Esophagus (tissue), 2 donors: ENCODE results near the gene MYBPHL. TPM values are rescaled to one million over a fixed set of nuclear protein-coding genes. Genes with fewer than 3 reads are reported as not detected.

Experiments used
- H3K27ac ChIP-seq, 2 donors: one replicate each; pipeline ENCODE4 v1.5.1; 2013; ENCODE audit warnings: low read depth in 2 of 2, mild to moderate bottlenecking in 2 of 2, inconsistent platforms in 1 of 2, low read length in 1 of 2, moderate library complexity in 1 of 2
- H3K27me3 ChIP-seq, 2 donors: one replicate each; pipeline ENCODE4 v1.6.1; 2013; ENCODE audit warnings: low read length in 2 of 2, control low read depth in 1 of 2, mild to moderate bottlenecking in 1 of 2; ENCODE audit not compliant: insufficient read depth in 2 of 2, control insufficient read depth in 1 of 2
- H3K36me3 ChIP-seq, 2 donors: one replicate each; pipeline ENCODE4 v1.6.1; 2013; ENCODE audit warnings: low read length in 1 of 2; ENCODE audit not compliant: control insufficient read depth in 2 of 2, insufficient read depth in 2 of 2
- H3K4me1 ChIP-seq, 2 donors: one replicate each; pipeline ENCODE4 v1.6.1; 2013; ENCODE audit warnings: low read length in 1 of 2; ENCODE audit not compliant: control insufficient read depth in 2 of 2, insufficient read depth in 2 of 2
- H3K4me3 ChIP-seq, 2 donors: one replicate each; pipeline ENCODE4 v1.5.1; 2013; ENCODE audit warnings: low read length in 2 of 2, mild to moderate bottlenecking in 2 of 2, low read depth in 1 of 2, moderate library complexity in 1 of 2
- H3K9me3 ChIP-seq, 2 donors: one replicate each; pipeline ENCODE4 v1.6.1; 2013; ENCODE audit warnings: mild to moderate bottlenecking in 2 of 2, low read depth in 1 of 2, low read length in 1 of 2, moderate library complexity in 1 of 2; ENCODE audit not compliant: control insufficient read depth in 2 of 2, insufficient read depth in 1 of 2
- WGBS, 2 donors: extraction: QIAGEN DNeasy Blood & Tissue Kit; methylation state at CpG; one replicate each; pipeline ENCODE4 v1.1.7; 2013; 5-methylcytosine and 5-hydroxymethylcytosine counted together
- polyA plus RNA-seq, 2 donors: library from polyadenylated mRNA; stranded (reverse); fragments of 200-250 nt; gene quantifications; one replicate each; pipeline ENCODE4 v1.2.3, GENCODE V29; 2013
- donor health status: healthy with polysubstance abuse.
- donor health status: Bipolar disorder and iron deficiency.

MYBPHL gene
- polyA plus RNA-seq, 2 donors, result 0.08 to 0.14 TPM

GRCh38 chr1:109248797-109249629 is 57.8 kb downstream of the MYBPHL start, which contains the start of gene CELSR2:
Gene CELSR2 (plus strand): TSS chr1:109249539. CDS start chr1:109250080, 541 bp downstream.
- peaks cover 0 to 8% of the 10 kb centered on the region in 2 donors for H3K36me3 ChIP-seq
- H3K27me3 ChIP-seq, result no peaks in the 10 kb centered on the region
- peak within 1 kb of the TSS; percentile 74 to 95 for H3K4me3 ChIP-seq
- 10 to 17% methylated on average over 35 to 49 of the region's 49 CpGs for WGBS, 2 donors
- peaks cover 0 to 2% of the 10 kb centered on the region in 2 donors for H3K9me3 ChIP-seq
- H3K4me1 ChIP-seq, result peaks cover 4 to 24% of the 10 kb centered on the region in 2 donors
- peak within 1 kb of the TSS; percentile 19 to 55 for H3K27ac ChIP-seq

- peaks cover 0 to 22% of the 10 kb centered on the region in 2 donors for H3K4me1 ChIP-seq
- no peak overlapping the region for H3K4me3 ChIP-seq
These were observed 58.4 kb downstream of the MYBPHL start for GRCh38 chr1:109248444-109248796.

GRCh38 chr1:109247401-109248365 is 59.1 kb downstream of the MYBPHL start:
- Histone ChIP-seq H3K4me1 (peaks cover 0 to 19% of the 10 kb centered on the region in 2 donors), H3K27me3 (no peaks in the 10 kb centered on the region), H3K9me3 (peaks cover 0 to 2% of the 10 kb centered on the region in 2 donors), H3K36me3 (peaks cover 0 to 6% of the 10 kb centered on the region in 2 donors), H3K27ac (no peak overlapping the region), H3K4me3 (no peak overlapping the region)
- WGBS, 2 donors, result 89 to 94% methylated on average over 8 of the region's 8 CpGs

More at GRCh38 chr1:109248444-109248796, 58.4 kb downstream of the MYBPHL start:
- no peak overlapping the region for H3K27ac ChIP-seq
- H3K9me3 ChIP-seq, result peaks cover 0 to 2% of the 10 kb centered on the region in 2 donors
- WGBS, 2 donors, result 94 to 96% methylated on average over 7 of the region's 7 CpGs
- peaks cover 0 to 8% of the 10 kb centered on the region in 2 donors for H3K36me3 ChIP-seq
- H3K27me3 ChIP-seq, result no peaks in the 10 kb centered on the region

GRCh38 chr1:109246141-109246551 is 60.7 kb downstream of the MYBPHL start:
- H3K4me3 ChIP-seq, result no peak overlapping the region
- no peaks in the 10 kb centered on the region for H3K9me3 ChIP-seq
- H3K4me1 ChIP-seq, result peaks cover 0 to 19% of the 10 kb centered on the region in 2 donors
- H3K27me3 ChIP-seq, result no peaks in the 10 kb centered on the region
- 82 to 83% methylated on average over 7 of the region's 7 CpGs for WGBS, 2 donors
- H3K36me3 ChIP-seq, result no peaks in the 10 kb centered on the region
- no peak overlapping the region for H3K27ac ChIP-seq

GRCh38 chr1:109243860-109244552 is 62.8 kb downstream of the MYBPHL start:
- Histone ChIP-seq H3K36me3 (peaks cover 0 to 2% of the 10 kb centered on the region in 2 donors), H3K27ac (no peak overlapping the region), H3K4me3 (no peak overlapping the region), H3K27me3 (no peaks in the 10 kb centered on the region), H3K9me3 (no peaks in the 10 kb centered on the region), H3K4me1 (peaks cover 2 to 23% of the 10 kb centered on the region in 2 donors)
- 83 to 84% methylated on average over 8 of the region's 8 CpGs for WGBS, 2 donors

GRCh38 chr1:109243221-109243620 is 63.6 kb downstream of the MYBPHL start:
- H3K27me3 ChIP-seq, result no peaks in the 10 kb centered on the region
- H3K27ac ChIP-seq, result no peak overlapping the region
- peaks cover 2 to 21% of the 10 kb centered on the region in 2 donors for H3K4me1 ChIP-seq
- H3K4me3 ChIP-seq, result no peak overlapping the region
- H3K9me3 ChIP-seq, result no peaks in the 10 kb centered on the region
- WGBS, 2 donors, result 72% methylated on average over 5 of the region's 5 CpGs
- H3K36me3 ChIP-seq, result peaks cover 5 to 6% of the 10 kb centered on the region in 2 donors

GRCh38 chr1:109242387-109242786 is 64.4 kb downstream of the MYBPHL start:
- Histone ChIP-seq H3K36me3 (peaks cover 5 to 13% of the 10 kb centered on the region in 2 donors), H3K27ac (no peak overlapping the region), H3K4me3 (no peak overlapping the region), H3K9me3 (no peaks in the 10 kb centered on the region), H3K4me1 (peaks cover 2 to 21% of the 10 kb centered on the region in 2 donors), H3K27me3 (no peaks in the 10 kb centered on the region)
- WGBS, 2 donors, result 49 to 55% methylated on average over 7 of the region's 7 CpGs
